Osteoblast (primary cell): ENCODE results near the gene BIRC7. TPM values are rescaled to one million over a fixed set of nuclear protein-coding genes. Genes with fewer than 3 reads are reported as not detected.

Source experiments
- DNase-seq: peaks from one replicate; pipeline ENCODE4 v3.0.0; 2011; ENCODE audit warnings: low spot score, mixed read lengths; ENCODE audit not compliant: insufficient read length; ENCODE audit errors: missing footprints
- H2AFZ ChIP-seq: 2 replicates; pipeline ENCODE4 v1.6.0; 2011; ENCODE audit warnings: mild to moderate bottlenecking, low read length
- H3K27ac ChIP-seq: 2 replicates; pipeline ENCODE4 v1.5.1; 2011; ENCODE audit warnings: mild to moderate bottlenecking, low read depth, low read length, moderate library complexity
- H3K27me3 ChIP-seq: 2 replicates; pipeline ENCODE4 v1.6.0; 2012; ENCODE audit warnings: mild to moderate bottlenecking, control low read depth, inconsistent platforms, low read length, moderate library complexity; ENCODE audit not compliant: insufficient read depth
- H3K36me3 ChIP-seq: 2 replicates; pipeline ENCODE4 v1.5.1; 2011; ENCODE audit warnings: mild to moderate bottlenecking, low read length, control low read depth, moderate library complexity; ENCODE audit not compliant: insufficient read depth
- H3K4me1 ChIP-seq: 2 replicates; pipeline ENCODE4 v1.5.1; 2011; ENCODE audit warnings: mild to moderate bottlenecking, low read length, control low read depth, moderate library complexity; ENCODE audit not compliant: insufficient read depth
- H3K4me2 ChIP-seq: 2 replicates; pipeline ENCODE4 v1.6.0; 2011; ENCODE audit warnings: mild to moderate bottlenecking, low read length; ENCODE audit not compliant: insufficient read depth
- H3K4me3 ChIP-seq: fragments of 200-600 bp; sonication (generic); 3 replicates; pipeline ENCODE4 v1.5.1; 2012; ENCODE audit warnings: mild to moderate bottlenecking, low read length, inconsistent platforms; ENCODE audit not compliant: insufficient read depth
- H3K79me2 ChIP-seq: 2 replicates; pipeline ENCODE4 v1.6.0; 2012; ENCODE audit warnings: mild to moderate bottlenecking, low read length, control low read depth, inconsistent platforms; ENCODE audit not compliant: insufficient read depth
- H3K9me3 ChIP-seq: 2 replicates; pipeline ENCODE4 v1.5.1; 2011; ENCODE audit warnings: low read depth, low read length, control low read depth
- H4K20me1 ChIP-seq: 2 replicates; pipeline ENCODE4 v1.6.0; 2012; ENCODE audit warnings: mild to moderate bottlenecking, low read length, control low read depth; ENCODE audit not compliant: insufficient read depth
- total RNA-seq: library from RNA; depleted of rRNA; stranded (reverse); fragments of >200 nt; gene quantifications from 2 replicates; pipeline ENCODE4 v1.2.3, GENCODE V29; 2012
- TF ChIP-seq, protein P1 (sequence below): IDR thresholded peaks from 2 replicates; pipeline ENCODE4 v1.5.1; 2011; ENCODE audit warnings: mild to moderate bottlenecking, low read depth, low read length, moderate library complexity; ENCODE audit errors: extremely low read depth

The BIRC7 gene
- total RNA-seq, 1 donor, result under 0.01 TPM

- Histone ChIP-seq H3K4me2 (no peak overlapping the region), H3K79me2 (no peaks in the 10 kb centered on the region), H3K4me1 (no peaks in the 10 kb centered on the region), H2AFZ (no peak overlapping the region), H4K20me1 (no peaks in the 10 kb centered on the region), H3K4me3 (no peak overlapping the region), H3K36me3 (no peaks in the 10 kb centered on the region), H3K9me3 (no peaks in the 10 kb centered on the region), H3K27me3 (peaks cover 20% of the 10 kb centered on the region), H3K27ac (no peak overlapping the region)
- peak; percentile 73 for DNase-seq
- TF ChIP-seq, protein P1, sequence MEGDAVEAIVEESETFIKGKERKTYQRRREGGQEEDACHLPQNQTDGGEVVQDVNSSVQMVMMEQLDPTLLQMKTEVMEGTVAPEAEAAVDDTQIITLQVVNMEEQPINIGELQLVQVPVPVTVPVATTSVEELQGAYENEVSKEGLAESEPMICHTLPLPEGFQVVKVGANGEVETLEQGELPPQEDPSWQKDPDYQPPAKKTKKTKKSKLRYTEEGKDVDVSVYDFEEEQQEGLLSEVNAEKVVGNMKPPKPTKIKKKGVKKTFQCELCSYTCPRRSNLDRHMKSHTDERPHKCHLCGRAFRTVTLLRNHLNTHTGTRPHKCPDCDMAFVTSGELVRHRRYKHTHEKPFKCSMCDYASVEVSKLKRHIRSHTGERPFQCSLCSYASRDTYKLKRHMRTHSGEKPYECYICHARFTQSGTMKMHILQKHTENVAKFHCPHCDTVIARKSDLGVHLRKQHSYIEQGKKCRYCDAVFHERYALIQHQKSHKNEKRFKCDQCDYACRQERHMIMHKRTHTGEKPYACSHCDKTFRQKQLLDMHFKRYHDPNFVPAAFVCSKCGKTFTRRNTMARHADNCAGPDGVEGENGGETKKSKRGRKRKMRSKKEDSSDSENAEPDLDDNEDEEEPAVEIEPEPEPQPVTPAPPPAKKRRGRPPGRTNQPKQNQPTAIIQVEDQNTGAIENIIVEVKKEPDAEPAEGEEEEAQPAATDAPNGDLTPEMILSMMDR, result no peak
These were observed 8.0 kb downstream of the BIRC7 start for GRCh38 chr20:63243604-63244247.

- Histone ChIP-seq H3K9me3 (no peaks in the 10 kb centered on the region), H3K4me3 (no peak overlapping the region), H3K36me3 (no peaks in the 10 kb centered on the region), H3K4me1 (no peaks in the 10 kb centered on the region), H3K27me3 (peaks cover 20% of the 10 kb centered on the region), H4K20me1 (no peaks in the 10 kb centered on the region), H3K79me2 (no peaks in the 10 kb centered on the region), H2AFZ (no peak overlapping the region), H3K4me2 (no peak overlapping the region), H3K27ac (no peak overlapping the region)
- DNase-seq, result no peak
- TF ChIP-seq, protein P1, result no peak
These were observed 8.8 kb downstream of the BIRC7 start for GRCh38 chr20:63244468-63244867.

- H3K4me2 ChIP-seq, result peak overlapping the region; percentile 36
- no peak overlapping the region for H2AFZ ChIP-seq
- H3K27ac ChIP-seq, result no peak overlapping the region
- H3K79me2 ChIP-seq, result no peaks in the 10 kb centered on the region
- TF ChIP-seq, protein P1, result no peak
- H3K4me3 ChIP-seq, result no peak overlapping the region
- H3K36me3 ChIP-seq, result no peaks in the 10 kb centered on the region
- H3K27me3 ChIP-seq, result peaks cover 21% of the 10 kb centered on the region
- no peaks in the 10 kb centered on the region for H3K4me1 ChIP-seq
- H4K20me1 ChIP-seq, result no peaks in the 10 kb centered on the region
- DNase-seq, result peak; percentile 80
- no peaks in the 10 kb centered on the region for H3K9me3 ChIP-seq
These were observed 11.0 kb downstream of the BIRC7 start for GRCh38 chr20:63246490-63247288.

DNA sequence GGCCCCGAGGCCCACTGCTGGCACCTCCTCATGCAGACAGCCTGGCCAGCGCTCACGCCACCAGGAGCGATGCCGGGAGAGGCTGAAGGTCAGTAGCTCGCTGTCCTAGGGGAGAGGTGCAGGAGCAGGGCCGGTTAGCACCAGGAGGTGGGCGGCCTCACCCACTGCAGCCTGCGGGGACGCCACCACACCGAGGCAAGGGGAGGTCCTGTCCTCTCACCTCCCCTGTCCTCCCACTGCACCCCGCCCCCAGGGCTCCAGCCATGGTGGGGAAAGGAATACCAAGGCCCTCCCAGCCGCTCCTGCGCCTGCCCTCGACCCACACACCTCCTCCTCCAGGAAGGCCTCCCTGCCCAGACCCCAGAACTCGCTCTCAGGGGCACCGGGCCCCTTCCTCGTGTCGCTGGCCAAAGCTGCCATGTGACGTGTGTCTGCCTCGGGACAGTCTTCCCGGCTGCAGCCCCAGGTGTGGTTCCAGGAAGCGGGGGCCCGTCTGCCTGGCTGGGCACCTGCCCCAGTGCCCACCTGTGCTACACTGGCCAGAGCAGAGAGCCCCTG is 12.0 kb downstream of the BIRC7 start:
- DNase-seq, result peak; percentile 80
- H3K4me3 ChIP-seq, result no peak overlapping the region
- peaks cover 32% of the 10 kb centered on the region for H3K27me3 ChIP-seq
- no peaks in the 10 kb centered on the region for H3K4me1 ChIP-seq
- TF ChIP-seq, protein P1, result no peak
- H4K20me1 ChIP-seq, result no peaks in the 10 kb centered on the region
- H3K9me3 ChIP-seq, result no peaks in the 10 kb centered on the region
- no peak overlapping the region for H2AFZ ChIP-seq
- H3K79me2 ChIP-seq, result no peaks in the 10 kb centered on the region
- H3K36me3 ChIP-seq, result no peaks in the 10 kb centered on the region
- no peak overlapping the region for H3K27ac ChIP-seq
- no peak overlapping the region for H3K4me2 ChIP-seq
